Stimulated activated CD4-positive, alpha-beta T cell treated with anti-CD3 and anti-CD28 coated beads, Interleukin-15, amount 100 ng/mL, for 1 hour (primary cell): ENCODE data around the gene ORC1.

Experiments
- DNase-seq, 2 donors: peaks; one replicate each; pipeline ENCODE4 v3.0.0-alpha.2; 2020; ENCODE audit warnings: low read depth in 1 of 2, low spot score in 1 of 2

Gene ORC1

GRCh38 chr1:52345252-52345651 lies 59.0 kb downstream of the ORC1 start:
- no peak for DNase-seq

GRCh38 chr1:52343979-52344378 lies 60.2 kb downstream of the ORC1 start:
- no peak for DNase-seq

- DNase-seq = no peak
These were observed 62.5 kb downstream of the ORC1 start for GRCh38 chr1:52341655-52342260.

GRCh38 chr1:52337439-52337838 lies 66.8 kb downstream of the ORC1 start:
- no peak for DNase-seq

GRCh38 chr1:52334906-52335528 lies 69.2 kb downstream of the ORC1 start:
- no peak for DNase-seq

GRCh38 chr1:52332411-52332810 lies 71.8 kb downstream of the ORC1 start:
- DNase-seq = no peak

- DNase-seq = no peak
These were observed 75.6 kb downstream of the ORC1 start for GRCh38 chr1:52328615-52329014.

- DNase-seq = no peak
These were observed 78.4 kb downstream of the ORC1 start for GRCh38 chr1:52325786-52326185.

- no peak for DNase-seq
These were observed 80.5 kb downstream of the ORC1 start for GRCh38 chr1:52323731-52324130.
